Stomach (tissue), 4 donors: ENCODE measurements around the gene PAPSS1.

ENCODE experiments used
- POLR2A ChIP-seq, 4 donors: fragments of 450-650 bp; IDR thresholded peaks; one replicate each; pipeline ENCODE4 v1.6.1; 2016; ENCODE audit warnings: antibody characterized with exemption in 4 of 4, control low read depth in 2 of 4, mild to moderate bottlenecking in 1 of 4, moderate library complexity in 1 of 4
- POLR2AphosphoS5 ChIP-seq, 3 donors: sonication (generic); formaldehyde crosslinking; IDR thresholded peaks; one replicate each; pipeline ENCODE4 v1.6.1; 2016; ENCODE audit warnings: antibody characterized with exemption in 3 of 3
- TF ChIP-seq, protein P1 (sequence below), 7 experiments: fragments of 450-650 bp in 4 of 7; fragments of 200-600 bp in 3 of 7; sonication (generic) in 3 of 7; IDR thresholded peaks; one replicate each; pipeline ENCODE4 v1.5.1; 2016 to 2019; ENCODE audit warnings: antibody characterized with exemption in 7 of 7, control low read depth in 2 of 7, mild to moderate bottlenecking in 1 of 7

DNA sequence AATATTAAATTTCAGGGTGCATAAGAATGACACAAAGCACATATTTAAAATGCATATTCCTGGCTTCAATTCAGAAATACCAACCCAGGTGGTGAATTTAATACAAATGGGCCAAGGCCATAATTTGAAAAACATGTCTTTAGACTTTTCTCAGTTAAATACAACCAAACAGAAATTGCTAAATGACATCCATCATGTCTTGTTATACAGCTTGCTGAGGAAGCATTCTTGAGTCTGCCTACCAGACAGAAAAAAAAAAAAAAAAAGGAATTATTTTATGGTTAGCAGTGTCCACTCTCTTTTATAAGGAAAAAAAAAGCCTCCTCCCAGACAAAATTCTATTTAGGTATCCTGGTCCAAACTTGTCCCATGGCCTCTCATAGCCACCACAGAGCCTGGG is 119.1 kb downstream of the PAPSS1 start:
- TF ChIP-seq POLR2A (IDR thresholded peaks at IDR 0.05) (no peak), POLR2AphosphoS5 (IDR thresholded peaks at IDR 0.05) (no peak)
- TF ChIP-seq, protein P1, sequence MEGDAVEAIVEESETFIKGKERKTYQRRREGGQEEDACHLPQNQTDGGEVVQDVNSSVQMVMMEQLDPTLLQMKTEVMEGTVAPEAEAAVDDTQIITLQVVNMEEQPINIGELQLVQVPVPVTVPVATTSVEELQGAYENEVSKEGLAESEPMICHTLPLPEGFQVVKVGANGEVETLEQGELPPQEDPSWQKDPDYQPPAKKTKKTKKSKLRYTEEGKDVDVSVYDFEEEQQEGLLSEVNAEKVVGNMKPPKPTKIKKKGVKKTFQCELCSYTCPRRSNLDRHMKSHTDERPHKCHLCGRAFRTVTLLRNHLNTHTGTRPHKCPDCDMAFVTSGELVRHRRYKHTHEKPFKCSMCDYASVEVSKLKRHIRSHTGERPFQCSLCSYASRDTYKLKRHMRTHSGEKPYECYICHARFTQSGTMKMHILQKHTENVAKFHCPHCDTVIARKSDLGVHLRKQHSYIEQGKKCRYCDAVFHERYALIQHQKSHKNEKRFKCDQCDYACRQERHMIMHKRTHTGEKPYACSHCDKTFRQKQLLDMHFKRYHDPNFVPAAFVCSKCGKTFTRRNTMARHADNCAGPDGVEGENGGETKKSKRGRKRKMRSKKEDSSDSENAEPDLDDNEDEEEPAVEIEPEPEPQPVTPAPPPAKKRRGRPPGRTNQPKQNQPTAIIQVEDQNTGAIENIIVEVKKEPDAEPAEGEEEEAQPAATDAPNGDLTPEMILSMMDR (IDR thresholded peaks at IDR 0.05) = no peak
